ELR (cell line): ENCODE results near the gene PCDHA5.

Source experiments
- DNase-seq: peaks from one replicate; pipeline ENCODE4 v3.0.0-alpha.2; 2015; ENCODE audit warnings: low read depth

PCDHA5 gene

GRCh38 chr5:140862441-140863295, 41.3 kb downstream of the PCDHA5 start:
- DNase-seq = no peak

- DNase-seq = peak; percentile 14
Observed at GRCh38 chr5:140868721-140869554, 47.5 kb downstream of the PCDHA5 start, which contains the start of gene PCDHA11. PCDHA11 (plus strand) TSS chr5:140868957; CDS start chr5:140869104, 147 bp downstream.

GRCh38 chr5:140869555-140869886, 48.1 kb downstream of the PCDHA5 start:
- DNase-seq = no peak

GRCh38 chr5:140870221-140871201, 49.1 kb downstream of the PCDHA5 start:
- DNase-seq = no peak
